Mesodermal cell (in vitro differentiated cells): ENCODE results near the gene TREM2. TPM values are rescaled to one million over a fixed set of nuclear protein-coding genes. Genes with fewer than 3 reads are reported as not detected.
A peak's percentile ranks its signal among the peaks of the same experiment; 100 is the strongest.

Source experiments
- H3K27ac ChIP-seq: 2 replicates; pipeline ENCODE4 v1.7.0; 2013; ENCODE audit warnings: mild to moderate bottlenecking, low read depth, low read length, moderate library complexity; ENCODE audit not compliant: severe bottlenecking
- H3K36me3 ChIP-seq: 2 replicates; pipeline ENCODE4 v1.7.1; 2013; ENCODE audit warnings: mild to moderate bottlenecking, low read length, moderate library complexity; ENCODE audit not compliant: control insufficient read depth, insufficient read depth
- H3K4me1 ChIP-seq: one replicate; pipeline ENCODE4 v1.7.1; 2013; ENCODE audit warnings: mild to moderate bottlenecking, low read length; ENCODE audit not compliant: insufficient read depth, control insufficient read depth, poor library complexity, severe bottlenecking
- H3K4me3 ChIP-seq: 2 replicates; pipeline ENCODE4 v1.7.0; 2013; ENCODE audit warnings: low read length, control low read depth, mild to moderate bottlenecking; ENCODE audit not compliant: insufficient read depth, poor library complexity, severe bottlenecking; ENCODE audit errors: extremely low read depth
- H3K9me3 ChIP-seq: 2 replicates; pipeline ENCODE4 v1.7.1; 2013; ENCODE audit warnings: mild to moderate bottlenecking, low read length, moderate library complexity; ENCODE audit not compliant: control insufficient read depth
- WGBS, 2 experiments: methylation state at CpG; one replicate each; pipeline ENCODE4 v1.1.5; 2013; ENCODE audit warnings: missing lambda C conversion rate in 2 of 2; ENCODE audit not compliant: insufficient coverage in 2 of 2; 5-methylcytosine and 5-hydroxymethylcytosine counted together
- polyA plus RNA-seq, 2 experiments: library from polyadenylated mRNA; stranded (reverse); fragments of 50-300 nt; gene quantifications; one replicate each; pipeline ENCODE4 v1.2.3, GENCODE V29; 2013

The TREM2 gene
- polyA plus RNA-seq (2013, experiment 1 of 2): not detected
- not detected for polyA plus RNA-seq (2013, experiment 2 of 2)

DNA sequence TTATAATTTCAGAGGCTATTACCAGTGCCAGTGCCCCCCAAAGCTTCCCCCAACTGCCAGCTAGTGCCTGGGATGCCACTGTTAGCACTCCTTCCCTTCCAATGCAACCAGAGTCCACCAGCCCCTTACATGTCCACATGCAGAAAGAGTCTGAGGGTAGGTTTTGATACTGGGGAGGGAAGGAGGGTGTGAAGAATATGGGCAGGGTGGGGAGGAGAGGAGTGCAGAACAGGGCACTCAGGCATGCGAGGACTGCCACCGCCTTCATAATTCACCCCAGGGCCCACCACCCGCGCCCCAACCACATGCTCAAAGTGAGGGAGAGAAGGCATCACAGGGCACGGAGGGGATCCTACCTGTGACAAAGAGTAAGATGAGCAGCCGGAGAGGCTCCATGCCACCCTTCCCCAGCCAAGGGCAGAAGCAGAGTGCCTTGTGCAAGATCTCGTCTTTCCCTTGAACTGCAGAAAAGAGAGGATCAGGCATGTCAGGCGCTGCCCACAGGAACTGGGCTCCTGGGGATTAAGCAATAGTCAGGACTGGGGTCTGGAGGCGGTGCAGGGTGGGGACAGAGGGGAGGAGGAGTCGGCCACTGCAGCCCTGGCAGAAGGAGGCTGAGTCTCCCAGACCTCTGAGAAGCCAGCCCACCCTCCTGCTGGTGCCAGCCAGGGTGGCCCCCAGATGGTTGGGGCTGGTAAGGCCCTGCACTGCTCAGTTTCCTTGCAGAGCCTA, at the start of gene TREM2:
Gene TREM2, minus strand, starts transcription at position 430 of the 732 bp plus-strand sequence. Its CDS starts 34 bp downstream, at position 396.
- 82% methylated on average over 7 to 10 of the region's 10 CpGs for WGBS, 2 experiments
- Histone ChIP-seq H3K9me3 (no peaks in the 10 kb centered on the region), H3K4me1 (no peaks in the 10 kb centered on the region), H3K36me3 (no peaks in the 10 kb centered on the region), H3K4me3 (no peak within 1 kb of the TSS), H3K27ac (no peak within 1 kb of the TSS)

DNA sequence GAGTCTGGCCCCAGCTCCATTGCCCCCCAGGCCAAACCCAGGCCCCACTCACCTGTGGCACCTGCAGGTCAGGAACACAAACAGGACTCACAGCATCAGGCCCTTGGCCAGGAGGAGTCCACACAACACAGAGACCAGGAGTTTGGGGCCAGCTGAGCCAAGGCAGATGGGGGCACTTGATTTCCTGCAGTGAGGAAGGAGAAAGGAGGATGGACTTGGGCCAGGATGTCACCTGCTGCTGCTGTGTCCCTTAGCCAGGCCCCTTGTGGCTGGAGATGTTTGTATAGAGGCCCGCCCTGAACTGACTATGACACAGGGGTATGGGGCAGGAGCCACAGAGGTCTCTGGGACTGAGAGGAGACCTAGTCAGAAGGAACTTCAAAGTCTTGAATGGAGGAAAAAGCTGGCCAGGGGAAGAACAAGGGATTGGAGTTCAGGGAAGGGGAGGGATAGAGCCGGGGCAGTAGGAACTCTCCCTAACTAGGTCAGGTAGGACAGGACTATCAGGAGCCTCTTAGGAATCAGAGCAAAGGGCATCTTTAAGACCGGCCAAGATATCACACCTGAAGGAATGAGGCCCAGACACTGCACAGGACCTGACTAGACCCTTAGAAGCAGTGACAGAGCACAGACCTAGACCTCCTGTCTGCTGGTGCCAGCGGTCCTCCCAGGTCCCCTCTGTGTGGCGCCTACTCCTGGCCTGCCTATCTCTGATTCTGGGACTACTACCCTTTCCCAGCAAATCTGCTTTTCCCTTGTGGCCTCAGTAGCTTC, 46.8 kb upstream of the TREM2 start:
- no peak overlapping the region for H3K4me3 ChIP-seq
- no peaks in the 10 kb centered on the region for H3K4me1 ChIP-seq
- H3K27ac ChIP-seq: no peak overlapping the region
- 84 to 98% methylated on average over 5 of the region's 5 CpGs for WGBS, 2 experiments
- H3K9me3 ChIP-seq: peaks cover 5% of the 10 kb centered on the region
- no peaks in the 10 kb centered on the region for H3K36me3 ChIP-seq

DNA sequence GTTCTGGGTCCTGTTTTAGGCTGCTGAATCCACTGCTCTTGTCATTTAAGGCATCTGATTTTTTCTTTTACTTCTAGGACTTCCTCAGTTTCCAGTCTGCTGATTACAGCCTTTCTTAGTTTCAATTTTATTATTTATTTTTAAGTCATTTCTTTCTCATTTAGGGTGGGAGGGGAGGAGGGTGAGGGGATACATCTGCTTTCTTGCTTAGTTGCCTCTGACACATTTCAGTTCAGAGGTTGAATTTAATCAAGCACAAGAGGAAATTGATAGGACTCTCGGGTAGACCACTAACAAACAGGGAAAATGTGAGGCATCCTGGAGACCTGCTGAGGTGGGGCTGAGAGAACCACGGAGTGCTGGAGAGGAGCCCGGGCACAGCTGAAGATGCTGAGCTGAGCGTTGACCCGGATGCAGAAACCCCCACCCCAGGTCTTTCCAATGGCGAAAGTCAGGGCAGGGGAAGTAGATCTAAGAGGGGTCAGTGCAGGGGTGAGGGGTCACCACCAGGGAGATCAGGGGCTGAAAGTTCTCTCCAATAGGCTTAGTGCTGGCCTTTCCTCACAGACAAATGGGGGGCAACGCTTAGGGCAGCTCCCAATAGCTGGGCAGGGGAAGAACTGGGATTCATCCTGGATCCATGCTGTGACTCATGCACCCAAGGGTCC, 45.7 kb upstream of the TREM2 start:
- WGBS, 2 experiments: 78 to 89% methylated on average over 6 to 7 of the region's 7 CpGs
- no peaks in the 10 kb centered on the region for H3K9me3 ChIP-seq

GRCh38 chr6:41204156-41204555, 41.2 kb upstream of the TREM2 start:
- WGBS, 2 experiments: 100% methylated on average over 1 of the region's 1 CpG; no CpG with 5 or more reads in 1 of the 2 experiments
- Histone ChIP-seq H3K4me3 (no peak overlapping the region), H3K9me3 (no peaks in the 10 kb centered on the region), H3K36me3 (no peaks in the 10 kb centered on the region), H3K4me1 (peaks cover 12% of the 10 kb centered on the region), H3K27ac (no peak overlapping the region)

More for the DNA sequence above, 45.7 kb upstream of the TREM2 start:
- H3K4me1 ChIP-seq: no peaks in the 10 kb centered on the region
- no peak overlapping the region for H3K4me3 ChIP-seq
- H3K36me3 ChIP-seq: no peaks in the 10 kb centered on the region
- no peak overlapping the region for H3K27ac ChIP-seq

GRCh38 chr6:41201764-41202173, 38.9 kb upstream of the TREM2 start:
- Histone ChIP-seq H3K4me3 (no peak overlapping the region), H3K4me1 (peaks cover 12% of the 10 kb centered on the region), H3K36me3 (no peaks in the 10 kb centered on the region), H3K9me3 (no peaks in the 10 kb centered on the region), H3K27ac (no peak overlapping the region)
- 82% methylated on average over 7 to 8 of the region's 8 CpGs for WGBS, 2 experiments

DNA sequence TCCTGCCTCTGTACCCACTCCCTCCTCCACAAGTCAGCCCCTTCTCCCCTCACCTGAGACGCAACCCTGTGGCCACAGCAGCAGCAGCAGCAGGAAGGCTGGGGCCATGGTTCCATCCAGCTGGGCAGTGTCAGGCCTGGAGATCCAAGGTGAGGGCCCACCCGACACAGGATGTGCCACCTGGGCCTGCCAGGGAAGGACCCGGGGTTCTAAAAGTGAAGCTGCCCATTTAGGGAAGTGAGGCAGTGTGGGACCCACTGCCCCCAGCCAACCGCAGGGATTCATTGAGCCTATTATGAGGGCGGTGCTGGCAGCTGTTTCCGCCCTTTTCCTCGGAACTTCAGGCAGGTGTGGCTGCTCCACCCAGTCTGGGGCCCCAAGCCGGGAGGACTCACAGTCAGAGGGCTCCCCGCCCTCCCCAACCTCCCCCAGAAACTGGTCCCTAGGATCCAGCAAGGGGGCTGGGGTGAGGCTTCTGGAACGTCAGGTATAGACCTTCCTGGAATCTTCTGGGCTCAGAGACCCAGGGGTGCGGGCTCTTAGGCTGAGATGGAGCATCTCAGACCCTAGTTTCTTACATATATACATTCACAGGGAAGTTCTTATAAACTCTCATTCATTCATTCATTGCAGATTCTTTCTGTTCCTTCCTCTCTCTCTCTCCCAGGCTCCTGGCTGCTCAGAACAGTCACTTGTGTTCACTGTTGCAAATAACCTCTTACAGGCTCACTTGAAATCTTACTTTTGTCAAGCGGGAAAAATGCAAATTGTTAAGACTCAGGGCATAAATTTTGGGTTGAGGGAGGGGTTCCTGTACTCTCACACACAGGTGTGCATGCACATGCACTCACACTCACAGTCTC, 38.2 kb upstream of the TREM2 start, which contains the start of gene TREML2:
Gene TREML2, minus strand, starts transcription at position 249 of the 863 bp plus-strand sequence. Its CDS starts 141 bp downstream, at position 108.
- 80 to 81% methylated on average over 8 to 10 of the region's 12 CpGs for WGBS, 2 experiments
- H3K36me3 ChIP-seq: no peaks in the 10 kb centered on the region
- H3K9me3 ChIP-seq: no peaks in the 10 kb centered on the region
- H3K4me1 ChIP-seq: peaks cover 12% of the 10 kb centered on the region
- peak within 1 kb of the TSS; percentile 29 for H3K27ac ChIP-seq
- no peak within 1 kb of the TSS for H3K4me3 ChIP-seq

GRCh38 chr6:41200296-41200900, 37.5 kb upstream of the TREM2 start:
- H3K9me3 ChIP-seq: no peaks in the 10 kb centered on the region

DNA sequence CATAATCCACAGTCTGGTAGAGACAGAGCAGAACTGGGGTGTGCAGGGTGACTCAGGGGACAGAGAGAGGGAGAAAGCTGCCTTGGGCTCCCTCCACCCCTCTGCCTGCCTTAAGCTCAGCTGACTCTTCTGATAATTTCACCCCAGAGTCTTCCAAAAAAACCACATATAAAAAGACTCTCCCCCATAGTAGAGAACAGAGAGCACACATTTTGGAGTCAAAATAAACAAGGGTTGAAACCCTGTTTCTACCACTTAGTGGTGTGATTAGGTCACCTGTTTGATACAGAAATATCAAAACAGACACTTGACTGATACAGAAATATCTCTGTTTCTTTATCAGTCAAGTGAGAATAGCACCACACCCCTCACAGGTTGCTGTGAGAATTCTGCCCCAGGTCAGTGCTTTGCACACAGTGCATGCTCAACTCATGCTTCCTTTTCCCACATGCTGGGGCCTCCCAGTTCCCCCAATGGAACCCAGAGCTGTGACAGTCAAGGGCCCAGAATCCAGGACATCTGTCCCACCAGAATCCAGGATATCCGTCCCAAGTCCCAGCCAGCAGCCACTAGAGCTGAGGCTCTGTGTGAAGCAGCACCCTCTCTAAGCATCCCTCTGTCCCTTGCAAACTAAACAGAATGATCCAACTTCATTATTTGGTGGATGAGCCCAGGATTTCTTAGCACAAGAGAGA, 36.8 kb upstream of the TREM2 start:
- Histone ChIP-seq H3K4me1 (peaks cover 12% of the 10 kb centered on the region), H3K36me3 (no peaks in the 10 kb centered on the region), H3K4me3 (no peak overlapping the region), H3K9me3 (no peaks in the 10 kb centered on the region), H3K27ac (no peak overlapping the region)
- 91 to 100% methylated on average over 1 of the region's 1 CpG for WGBS, 2 experiments

More at GRCh38 chr6:41200296-41200900, 37.5 kb upstream of the TREM2 start:
- Histone ChIP-seq H3K4me3 (no peak overlapping the region), H3K36me3 (no peaks in the 10 kb centered on the region), H3K27ac (peak overlapping the region; percentile 29), H3K4me1 (peaks cover 12% of the 10 kb centered on the region)
- 83 to 100% methylated on average over 1 of the region's 2 CpGs for WGBS, 2 experiments

DNA sequence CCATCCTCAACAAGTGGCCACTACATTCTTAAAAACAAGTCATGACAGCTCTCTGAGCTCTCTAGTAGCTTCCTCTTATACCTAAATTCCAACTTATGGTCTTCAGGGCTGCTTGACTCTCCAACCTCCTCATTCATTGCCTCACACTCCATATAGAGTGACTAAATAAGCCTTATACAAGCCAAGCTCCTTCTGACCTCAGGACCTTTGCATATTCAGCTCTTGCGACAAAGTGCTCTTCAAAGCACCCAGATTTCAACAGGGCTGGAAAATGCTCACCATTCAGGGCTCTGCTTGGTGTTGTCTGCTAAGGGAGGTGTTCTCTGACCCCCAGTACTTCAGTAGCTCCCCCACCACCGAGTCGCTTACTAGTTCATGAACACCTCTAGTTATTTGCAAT, 34.3 kb upstream of the TREM2 start:
- Histone ChIP-seq H3K36me3 (no peaks in the 10 kb centered on the region), H3K4me3 (no peak overlapping the region), H3K27ac (no peak overlapping the region), H3K9me3 (no peaks in the 10 kb centered on the region), H3K4me1 (peaks cover 12% of the 10 kb centered on the region)
- 90 to 100% methylated on average over 1 to 2 of the region's 3 CpGs for WGBS, 2 experiments
